Stimulated activated CD4-positive, alpha-beta T cell treated with anti-CD3 and anti-CD28 coated beads, Interleukin-15, amount 100 ng/mL, for 48 hours (primary cell): ENCODE results near the gene SLC2A4.

Experiments used
- DNase-seq, 2 donors: peaks; one replicate each; pipeline ENCODE4 v3.0.0-alpha.2; 2020; ENCODE audit warnings: low read depth in 2 of 2

Gene SLC2A4

DNA sequence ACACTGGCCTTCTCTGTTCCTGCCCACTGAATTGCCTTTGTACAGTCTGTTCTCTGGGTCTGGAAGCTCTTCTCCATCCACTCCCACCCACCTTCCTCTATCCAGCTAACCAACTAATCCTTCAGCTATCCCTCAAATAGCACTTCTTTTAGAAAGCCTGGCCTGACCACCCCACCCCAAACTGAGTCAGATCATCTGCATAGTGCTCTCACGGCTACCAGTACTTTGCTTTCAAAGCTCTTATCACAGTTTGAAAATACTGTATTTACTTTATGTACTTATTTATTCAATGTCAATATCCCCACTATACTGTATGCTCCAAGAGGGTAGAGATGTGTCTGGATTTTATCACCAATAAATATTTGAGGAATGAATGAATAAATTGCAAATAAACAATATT is 14.7 kb upstream of the SLC2A4 start:
- DNase-seq = no peak

DNA sequence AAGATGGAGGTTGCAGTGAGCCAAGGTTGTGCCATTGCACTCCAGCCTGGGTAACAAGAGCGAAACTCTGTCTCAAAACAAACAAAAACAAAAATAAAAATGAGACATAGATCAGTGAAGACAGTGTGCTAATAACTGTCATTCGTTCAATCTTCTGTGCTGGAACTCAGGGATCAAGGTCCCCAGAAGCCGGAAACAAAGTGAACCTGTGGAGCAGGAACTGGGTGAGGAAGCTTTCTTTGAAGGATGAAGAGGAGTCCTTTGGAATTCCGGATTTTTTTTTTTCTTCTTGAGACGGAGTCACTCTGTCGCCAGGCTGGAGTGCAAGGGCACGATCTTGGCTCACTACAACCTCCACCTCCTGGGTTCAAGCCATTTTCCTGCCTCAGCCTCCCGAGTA is 2.1 kb upstream of the SLC2A4 start:
- DNase-seq = no peak

DNA sequence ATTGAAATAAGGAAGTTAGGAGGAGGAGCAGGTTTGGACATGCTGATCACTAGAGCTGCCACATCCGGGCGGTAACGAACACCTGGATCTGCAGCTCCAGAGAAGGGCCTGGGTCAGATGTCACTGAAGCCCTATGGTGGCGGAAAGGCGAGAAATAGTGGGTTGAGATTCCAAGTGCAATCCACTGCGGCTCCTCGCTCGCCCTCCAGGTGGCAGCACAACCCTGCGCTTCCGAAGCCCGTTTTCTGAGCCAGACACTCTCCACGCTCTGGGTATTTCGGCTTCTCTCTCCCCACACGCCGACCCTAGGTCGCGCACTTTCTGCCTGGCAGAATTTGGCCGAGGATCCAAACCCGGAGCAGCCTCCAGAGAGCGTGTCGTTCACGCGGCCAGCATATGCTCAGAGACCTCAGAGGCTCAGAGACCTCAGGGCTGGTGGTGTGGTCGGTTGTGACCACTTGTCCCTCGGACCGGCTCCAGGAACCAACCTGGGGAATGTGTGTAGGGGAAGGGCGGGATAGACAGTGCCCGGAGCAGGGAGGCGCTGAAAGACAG is 922 bp upstream of the SLC2A4 start:
- DNase-seq = peak; percentile 71 to 82

DNA sequence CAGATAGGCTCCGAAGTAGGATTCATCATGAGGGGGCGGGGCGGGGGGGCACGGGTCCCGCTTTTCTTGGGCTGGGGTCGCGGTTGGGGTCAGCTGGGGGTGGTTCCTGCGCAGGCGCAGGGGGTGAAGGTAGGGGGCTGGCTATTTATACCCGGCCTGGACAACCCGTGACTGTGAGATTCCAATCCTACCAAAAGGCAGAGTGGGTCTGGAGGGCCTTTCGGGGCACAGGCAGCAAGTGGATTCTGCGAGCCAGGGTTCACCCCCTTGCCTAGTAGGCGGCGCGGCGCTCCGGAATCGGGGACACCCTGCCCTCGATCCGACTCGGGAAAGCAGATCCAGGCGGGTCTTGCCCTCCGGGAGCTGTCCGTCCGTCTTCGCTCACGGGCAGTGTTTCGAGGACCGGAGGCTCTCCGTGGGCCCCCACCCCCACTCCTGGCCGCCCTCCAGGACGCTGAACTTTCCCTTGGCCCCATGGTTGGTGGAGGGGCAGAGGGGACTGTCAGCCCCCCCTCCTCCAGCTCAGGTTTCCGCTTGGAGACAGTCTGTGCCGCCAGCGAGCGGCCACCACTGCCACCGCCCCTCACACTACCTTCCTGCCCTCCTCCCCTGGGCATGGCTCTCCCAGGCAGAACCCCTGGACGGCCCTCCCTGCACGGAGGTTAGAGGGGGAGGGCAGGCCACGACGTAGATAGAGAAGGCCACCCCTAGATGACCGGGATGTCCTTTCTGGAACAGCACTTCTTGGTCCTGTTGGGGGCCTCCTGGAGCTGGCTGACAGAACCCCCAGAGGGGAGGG is 634 bp downstream of the SLC2A4 start:
- no peak for DNase-seq

DNA sequence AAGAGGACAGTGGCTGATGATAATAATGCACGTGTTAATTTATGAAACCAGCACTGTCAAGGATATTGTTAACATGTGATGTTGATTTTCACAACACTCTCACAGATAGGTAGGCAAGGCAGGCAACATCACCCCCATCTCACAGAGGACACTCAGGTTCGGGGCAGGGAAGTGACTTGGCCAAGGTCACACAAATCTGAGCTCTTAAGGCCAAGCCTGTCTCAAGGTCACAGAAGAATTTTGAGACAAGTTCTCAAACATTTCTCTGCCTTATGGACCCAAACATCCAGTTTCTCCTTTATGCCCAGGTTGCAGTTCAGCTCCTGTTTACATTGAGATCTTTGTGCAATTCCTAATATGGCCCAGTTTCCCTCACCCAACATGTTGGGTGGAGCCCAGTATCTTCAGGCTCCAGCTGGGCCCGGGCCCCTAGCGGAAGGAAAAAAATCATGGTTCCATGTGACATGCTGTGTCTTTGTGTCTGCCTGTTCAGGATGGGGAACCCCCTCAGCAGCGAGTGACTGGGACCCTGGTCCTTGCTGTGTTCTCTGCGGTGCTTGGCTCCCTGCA is 1.3 kb downstream of the SLC2A4 start:
- no peak for DNase-seq

DNA sequence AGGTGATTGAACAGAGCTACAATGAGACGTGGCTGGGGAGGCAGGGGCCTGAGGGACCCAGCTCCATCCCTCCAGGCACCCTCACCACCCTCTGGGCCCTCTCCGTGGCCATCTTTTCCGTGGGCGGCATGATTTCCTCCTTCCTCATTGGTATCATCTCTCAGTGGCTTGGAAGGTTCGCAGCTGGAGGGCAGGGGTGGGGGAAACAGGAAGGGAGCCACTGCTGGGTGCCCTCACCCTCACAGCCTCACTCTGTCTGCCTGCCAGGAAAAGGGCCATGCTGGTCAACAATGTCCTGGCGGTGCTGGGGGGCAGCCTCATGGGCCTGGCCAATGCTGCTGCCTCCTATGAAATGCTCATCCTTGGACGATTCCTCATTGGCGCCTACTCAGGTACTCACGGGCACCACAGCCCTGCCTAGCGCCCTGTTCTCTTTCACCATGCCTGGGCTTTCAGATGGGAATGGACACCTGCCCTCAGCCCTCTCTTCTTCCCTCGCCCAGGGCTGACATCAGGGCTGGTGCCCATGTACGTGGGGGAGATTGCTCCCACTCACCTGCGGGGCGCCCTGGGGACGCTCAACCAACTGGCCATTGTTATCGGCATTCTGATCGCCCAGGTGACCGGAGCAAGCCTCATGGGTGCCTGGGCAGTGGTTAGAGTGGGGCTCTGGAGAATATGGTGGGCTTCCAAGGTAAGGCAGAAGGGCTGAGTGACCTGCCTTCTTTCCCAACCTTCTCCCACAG is 2.1 kb downstream of the SLC2A4 start:
- no peak for DNase-seq

DNA sequence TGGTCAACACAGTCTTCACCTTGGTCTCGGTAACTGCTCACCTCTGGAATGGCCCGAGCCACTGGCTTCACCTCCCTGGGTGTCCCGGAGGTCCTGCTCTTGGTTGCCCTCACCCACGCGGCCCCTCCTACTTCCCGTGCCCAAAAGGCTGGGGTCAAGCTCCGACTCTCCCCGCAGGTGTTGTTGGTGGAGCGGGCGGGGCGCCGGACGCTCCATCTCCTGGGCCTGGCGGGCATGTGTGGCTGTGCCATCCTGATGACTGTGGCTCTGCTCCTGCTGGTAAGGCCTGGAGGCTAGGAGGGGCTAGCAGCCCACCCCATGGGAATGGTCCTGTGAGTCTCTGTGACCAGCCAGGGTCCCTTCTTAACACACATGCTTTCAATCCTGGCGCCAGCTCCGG is 3.4 kb downstream of the SLC2A4 start:
- DNase-seq = no peak

DNA sequence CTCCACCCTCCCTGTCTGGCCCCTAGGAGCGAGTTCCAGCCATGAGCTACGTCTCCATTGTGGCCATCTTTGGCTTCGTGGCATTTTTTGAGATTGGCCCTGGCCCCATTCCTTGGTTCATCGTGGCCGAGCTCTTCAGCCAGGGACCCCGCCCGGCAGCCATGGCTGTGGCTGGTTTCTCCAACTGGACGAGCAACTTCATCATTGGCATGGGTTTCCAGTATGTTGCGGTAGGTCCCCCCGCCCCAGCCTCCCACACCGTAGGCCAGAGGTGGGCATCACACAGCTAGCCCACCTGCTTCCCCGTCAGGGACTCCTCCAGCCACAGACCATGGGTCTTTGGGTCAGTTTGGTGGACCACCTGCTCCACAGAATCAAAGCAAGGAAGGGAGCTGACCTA is 4.2 kb downstream of the SLC2A4 start:
- no peak for DNase-seq

DNA sequence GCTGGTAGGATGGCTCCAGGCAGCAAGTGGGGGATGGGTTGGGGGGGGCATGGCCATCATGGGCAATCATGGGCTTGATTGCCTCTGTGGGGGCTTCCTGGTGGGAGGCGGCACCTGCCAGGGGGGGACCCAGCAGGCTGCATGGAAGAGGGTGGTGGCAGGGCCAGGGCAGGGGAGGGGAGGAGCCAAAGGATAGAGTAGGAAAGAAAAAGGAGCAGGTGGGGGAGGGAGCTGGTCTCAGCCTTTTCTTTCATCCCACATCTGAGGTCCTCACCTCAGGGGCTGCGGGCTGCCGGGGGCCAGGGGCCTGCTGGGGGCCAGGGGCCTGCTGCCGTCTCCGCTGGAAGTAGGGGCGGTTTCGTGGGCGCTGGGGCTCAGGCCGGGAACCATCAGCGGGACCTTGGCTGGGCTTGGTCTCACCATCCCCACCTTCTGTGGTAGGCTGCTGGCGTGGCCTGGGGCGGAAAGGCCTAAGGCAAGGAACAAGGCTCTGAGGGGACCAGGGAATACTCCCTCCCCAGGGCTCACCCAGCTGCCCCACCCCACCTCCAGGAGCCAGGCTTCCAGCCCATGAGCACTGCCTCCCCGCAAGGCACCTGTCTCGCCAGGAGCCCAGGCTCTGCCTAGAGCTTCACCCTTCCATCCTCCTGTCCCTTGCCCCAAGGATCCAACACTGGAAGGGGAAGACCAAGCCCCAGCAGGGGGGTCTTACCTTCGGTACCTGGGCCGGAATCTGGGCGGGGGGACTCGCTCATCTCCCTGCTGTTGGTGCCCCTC is 7.9 kb downstream of the SLC2A4 start:
- no peak for DNase-seq

DNA sequence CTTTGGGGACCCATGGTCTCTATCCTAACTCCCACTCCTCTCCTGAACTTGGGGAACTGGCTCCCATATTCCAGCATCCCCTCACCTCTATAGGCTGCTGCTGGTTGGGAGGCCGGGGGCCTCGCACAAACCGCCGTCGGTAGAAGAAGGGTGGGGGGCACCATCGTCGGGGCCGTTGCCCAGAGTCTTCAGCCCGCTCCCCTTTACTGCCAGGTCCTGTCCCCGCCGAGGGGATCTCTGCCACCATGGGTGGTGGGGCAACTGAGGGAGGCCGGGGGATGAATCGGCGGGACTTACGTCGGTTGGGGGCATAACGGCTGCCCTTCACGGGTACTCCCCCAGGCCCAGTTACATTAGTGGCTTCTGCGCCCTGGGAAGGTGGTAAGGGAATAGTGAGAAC is 8.6 kb downstream of the SLC2A4 start:
- DNase-seq = no peak

DNA sequence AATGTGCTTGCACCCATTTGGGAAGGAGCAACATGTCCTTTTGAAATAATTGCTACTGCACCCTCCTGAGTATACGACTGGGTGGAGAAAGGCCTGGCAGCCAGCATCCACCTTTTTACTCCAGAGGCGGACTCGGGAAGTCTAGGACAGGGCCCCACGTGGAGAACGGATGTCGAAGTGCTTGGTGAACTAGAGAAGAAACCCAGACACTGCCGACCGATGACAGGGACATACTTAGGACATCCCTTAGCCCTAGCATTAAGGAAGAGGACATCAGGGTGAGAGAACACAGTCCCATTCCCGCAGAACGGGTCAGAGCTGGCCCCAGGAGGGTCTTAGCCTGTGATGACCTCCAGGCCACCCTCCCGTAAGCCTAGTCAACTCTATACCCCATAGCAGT is 9.2 kb downstream of the SLC2A4 start:
- no peak for DNase-seq

DNA sequence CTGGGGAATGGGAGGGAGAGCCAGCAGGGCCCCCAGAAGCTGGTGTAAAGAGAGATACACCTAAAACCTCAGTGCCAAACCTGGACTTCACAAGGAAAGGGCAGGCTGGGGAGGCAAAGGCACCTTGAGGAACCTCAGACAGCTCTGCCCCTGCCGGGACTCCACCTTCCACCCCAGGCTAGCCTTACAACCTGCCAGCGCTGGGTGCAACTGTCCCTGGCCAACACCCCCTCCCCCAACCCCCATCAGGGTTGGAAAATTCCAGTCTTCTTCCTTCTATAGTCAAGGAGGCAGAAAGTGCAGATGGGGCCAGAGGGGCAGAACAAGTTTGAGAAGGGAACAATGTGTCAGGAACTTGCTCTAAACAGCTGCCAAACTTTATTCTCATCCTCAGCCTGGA is 10.7 kb downstream of the SLC2A4 start:
- no peak for DNase-seq

DNA sequence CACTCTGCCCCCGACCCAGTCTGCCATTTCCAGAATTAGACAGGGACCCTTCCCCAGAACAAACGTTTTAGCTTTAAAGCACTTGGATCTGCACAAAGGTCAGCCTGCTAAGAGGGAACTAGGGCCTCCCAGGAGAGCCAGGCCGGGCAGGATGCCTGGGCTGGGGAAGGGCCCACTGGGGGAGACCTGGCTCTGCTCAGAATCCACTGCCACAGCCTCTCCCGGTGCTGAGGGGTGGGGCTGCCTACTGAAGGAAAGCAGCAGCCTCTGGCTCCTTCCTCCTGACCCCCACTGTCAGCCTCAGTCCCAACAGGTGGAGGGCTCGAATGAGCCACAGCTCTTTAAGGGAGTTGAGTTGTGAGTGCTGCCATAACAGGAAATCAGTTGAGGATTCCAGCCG is 11.2 kb downstream of the SLC2A4 start:
- DNase-seq = no peak

DNA sequence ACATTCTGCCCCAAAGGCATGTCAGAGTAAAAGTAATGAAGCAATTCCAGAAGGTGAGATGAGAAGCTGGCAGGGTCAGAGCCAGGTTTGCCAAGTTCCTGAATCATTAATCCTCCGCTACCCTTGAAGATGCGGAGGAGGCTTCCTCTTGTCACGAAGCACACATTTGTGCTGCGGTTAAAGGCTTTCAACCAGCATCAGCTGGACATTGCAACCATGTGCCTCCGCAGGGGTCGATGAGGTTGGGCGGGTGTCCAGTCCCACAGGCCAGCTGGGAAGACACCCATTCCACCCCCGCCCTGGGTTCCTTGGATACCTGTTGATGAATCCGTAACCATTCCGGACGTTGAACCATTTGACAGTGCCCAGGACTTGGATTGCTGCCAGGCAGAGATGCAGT is 11.6 kb downstream of the SLC2A4 start:
- no peak for DNase-seq

DNA sequence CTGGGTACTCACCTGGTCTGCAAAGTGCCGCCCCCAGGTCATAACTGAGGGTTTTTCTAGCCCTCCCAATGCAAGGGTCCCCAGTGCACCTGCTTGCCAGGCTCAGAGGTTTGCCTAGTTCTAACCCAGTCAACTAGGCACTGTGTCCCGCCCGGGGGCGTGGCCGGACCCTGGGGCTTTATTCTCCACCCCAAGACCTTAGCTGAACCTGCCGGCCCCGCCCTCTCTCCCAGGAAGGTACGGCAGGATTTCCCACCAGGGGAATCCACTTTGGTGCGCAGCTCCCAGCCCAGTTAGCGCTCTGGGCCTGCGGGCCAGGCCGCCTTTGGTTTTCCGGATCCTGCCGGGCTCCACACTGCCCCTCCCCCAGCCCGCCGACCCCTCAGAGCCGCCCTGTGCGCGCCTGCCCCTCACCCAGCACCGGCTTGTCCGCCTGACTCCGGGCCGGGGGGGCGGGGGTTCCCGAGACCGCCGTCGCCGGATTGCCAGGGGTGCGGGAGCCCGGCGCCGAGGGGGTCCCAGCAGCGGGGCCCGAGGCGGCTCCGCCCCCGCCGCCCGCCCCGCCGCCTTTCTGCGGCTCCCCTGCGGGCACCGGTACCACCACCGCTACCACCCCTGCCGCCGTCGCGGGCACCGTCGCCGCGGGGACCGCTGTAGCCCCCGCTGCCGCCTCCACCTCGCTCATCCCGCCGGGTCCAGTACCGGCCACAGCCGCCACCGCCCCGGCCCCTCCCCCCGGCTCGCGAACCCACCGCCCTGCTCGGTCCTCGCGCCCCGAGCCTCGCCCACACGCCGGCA is 12.5 kb downstream of the SLC2A4 start:
- DNase-seq = no peak

DNA sequence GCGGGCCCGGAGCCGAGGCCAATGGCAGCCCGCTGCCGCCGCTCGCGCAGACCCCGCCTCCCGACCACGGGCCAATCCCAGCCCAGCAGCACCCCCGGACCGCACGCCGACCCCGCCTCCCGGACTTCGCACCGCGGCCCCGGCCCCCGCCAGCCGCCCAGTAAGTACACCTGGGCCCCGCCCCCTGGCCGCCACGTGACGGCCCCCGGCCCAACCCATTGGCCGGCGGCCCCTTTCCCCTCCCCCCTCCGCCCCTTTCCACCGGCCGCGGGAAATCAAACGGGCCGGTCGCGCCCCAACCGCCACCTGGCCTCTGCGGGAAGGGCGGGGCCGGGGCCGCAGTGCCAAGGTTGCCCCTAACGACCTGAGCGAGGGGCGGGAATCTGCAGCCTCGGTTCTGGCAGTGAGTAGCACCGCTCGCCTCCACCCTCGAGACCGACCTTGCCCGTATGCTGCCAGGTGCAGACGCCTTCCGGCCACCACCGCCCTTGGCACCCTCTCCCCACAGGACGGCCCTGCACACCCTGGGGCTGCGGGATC is 13.2 kb downstream of the SLC2A4 start, which contains the start of gene YBX2:
Gene YBX2, minus strand, starts transcription at position 26 of the 540 bp plus-strand sequence. CDS start 139 bp downstream, outside the sequence.
- peak; percentile 69 to 79 for DNase-seq

DNA sequence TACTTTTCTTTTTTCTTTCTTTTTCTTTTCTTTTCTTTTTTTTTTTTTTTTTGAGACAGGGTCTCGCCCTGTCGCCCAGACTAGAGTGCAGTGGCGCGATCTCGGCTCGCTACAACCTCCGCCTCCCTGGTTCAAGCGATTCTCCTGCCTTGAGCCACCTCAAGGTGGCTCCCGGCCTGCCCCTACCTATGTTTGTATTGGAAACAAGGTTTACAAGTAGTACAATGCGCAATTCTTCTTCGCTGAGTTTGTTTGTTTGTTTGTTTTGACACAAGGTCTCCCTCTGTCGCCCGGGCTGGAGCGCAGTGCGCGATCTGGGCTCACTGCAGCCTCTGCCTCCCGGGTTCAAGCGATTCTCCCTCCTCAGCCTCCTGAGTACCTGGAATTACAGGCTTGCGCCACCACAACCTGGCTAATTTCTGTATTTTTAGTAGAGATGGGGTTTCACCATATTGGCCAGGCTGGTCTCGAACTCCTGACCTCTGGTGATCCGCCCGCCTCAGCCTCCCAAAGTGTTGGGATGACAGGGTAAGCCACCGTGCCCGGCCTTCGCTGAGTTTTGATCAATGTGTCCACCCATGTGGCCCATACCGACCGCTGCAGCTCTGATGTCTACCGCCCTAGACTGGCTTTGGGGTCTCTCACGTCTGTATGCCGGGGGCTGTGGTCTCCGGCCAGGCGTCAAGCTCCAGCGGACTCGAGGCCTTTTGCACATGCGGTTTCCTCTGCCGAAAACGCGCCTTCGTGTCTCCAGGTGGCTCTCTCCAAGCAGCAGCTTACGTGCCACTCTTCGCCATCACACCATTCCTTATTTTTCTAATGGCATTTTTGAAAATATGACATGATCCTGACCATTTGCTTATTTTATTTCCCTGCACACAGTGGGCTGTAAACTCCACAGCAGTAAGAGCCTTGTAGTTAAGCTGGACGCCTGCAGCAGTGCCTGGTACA is 14.0 kb downstream of the SLC2A4 start:
- no peak for DNase-seq

DNA sequence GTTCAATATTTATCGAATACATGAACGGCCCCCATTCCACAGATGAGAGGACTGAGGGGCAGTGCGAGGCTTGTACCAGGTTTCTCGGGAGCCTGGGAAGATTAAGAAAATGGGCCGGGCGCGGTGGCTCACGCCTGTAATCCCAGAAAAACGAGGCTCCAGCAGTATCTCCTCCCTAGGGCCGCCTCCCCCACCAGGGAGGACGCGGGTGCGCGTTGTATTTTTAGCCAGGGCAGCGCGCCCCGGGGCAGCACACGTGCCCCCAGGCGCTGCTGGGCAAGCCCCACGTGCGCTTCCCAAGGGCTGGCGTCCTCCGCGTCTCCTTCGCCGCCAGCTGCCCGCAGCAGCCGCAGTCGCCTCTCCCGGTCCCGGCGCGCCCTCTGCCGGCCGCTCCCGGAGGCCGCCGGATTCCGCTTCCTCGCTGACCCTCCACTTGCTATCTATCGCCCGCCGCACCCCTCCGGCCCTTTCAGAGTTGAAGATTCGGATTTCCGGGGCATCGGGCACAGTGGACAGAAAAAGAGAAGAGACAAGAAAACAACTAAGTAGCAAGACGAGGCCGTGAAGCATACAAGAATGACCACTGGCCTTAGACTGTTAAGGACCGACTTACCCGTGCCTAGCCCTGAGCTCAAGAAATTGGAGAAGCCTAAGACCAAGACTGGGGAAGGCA is 14.8 kb downstream of the SLC2A4 start:
- peak in 1 of 2 donors; percentile 72 for DNase-seq

DNA sequence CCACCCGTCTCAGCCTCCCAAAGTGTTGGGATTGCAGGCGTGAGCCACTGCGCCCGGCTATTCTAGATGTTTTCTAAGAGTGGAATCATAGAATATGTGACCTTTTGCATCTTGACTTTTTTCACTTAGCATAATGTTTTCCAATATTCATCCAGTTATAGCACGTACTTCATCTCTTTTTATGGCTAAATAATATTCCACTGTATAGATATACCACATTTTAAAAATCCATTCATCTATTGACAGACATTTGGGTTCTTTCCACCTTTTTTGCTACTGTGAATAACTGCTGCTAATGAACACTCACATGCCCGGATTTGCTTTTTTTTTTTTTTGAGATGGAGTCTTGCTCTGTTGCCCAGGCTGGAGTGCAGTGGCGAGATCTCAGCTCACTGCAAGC is 22.7 kb downstream of the SLC2A4 start:
- no peak for DNase-seq
